ENCODE data around the gene SAFB. TPM values are rescaled to one million over a fixed set of nuclear protein-coding genes. Genes with fewer than 3 reads are reported as not detected.
A peak's percentile ranks its signal among the peaks of the same experiment; 100 is the strongest.

Gene SAFB
- total RNA-seq, 1 experiment from 2014 or later = 106 TPM

DNA sequence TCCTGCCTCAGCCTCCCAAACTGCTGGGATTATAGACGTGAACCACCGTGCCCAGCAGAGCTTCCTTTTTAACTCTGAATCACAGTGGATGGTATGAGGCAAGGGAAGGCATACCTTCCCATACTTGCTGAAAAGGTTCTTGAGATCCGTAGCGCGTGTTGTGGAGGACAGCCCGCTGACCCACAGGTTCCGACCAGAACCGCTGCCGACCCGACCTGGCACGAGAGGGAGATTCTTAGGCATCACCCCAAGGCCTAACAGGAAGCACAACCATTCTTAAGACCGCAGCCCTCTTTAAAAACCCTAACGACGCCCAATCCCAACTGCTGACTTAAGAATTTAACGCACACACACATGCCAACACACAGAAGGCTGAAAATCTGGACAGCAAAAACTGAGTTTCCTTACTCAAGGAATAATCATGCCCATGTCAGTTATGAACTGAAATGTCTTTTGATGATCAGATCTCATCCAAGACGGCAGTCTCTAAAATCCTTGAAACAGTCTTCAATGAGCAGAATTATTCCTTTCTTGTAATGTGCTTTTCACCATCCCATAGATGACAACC lies 12.9 kb upstream of the SAFB start:
- H3K27me3 ChIP-seq = no peaks in the 10 kb centered on the region

DNA sequence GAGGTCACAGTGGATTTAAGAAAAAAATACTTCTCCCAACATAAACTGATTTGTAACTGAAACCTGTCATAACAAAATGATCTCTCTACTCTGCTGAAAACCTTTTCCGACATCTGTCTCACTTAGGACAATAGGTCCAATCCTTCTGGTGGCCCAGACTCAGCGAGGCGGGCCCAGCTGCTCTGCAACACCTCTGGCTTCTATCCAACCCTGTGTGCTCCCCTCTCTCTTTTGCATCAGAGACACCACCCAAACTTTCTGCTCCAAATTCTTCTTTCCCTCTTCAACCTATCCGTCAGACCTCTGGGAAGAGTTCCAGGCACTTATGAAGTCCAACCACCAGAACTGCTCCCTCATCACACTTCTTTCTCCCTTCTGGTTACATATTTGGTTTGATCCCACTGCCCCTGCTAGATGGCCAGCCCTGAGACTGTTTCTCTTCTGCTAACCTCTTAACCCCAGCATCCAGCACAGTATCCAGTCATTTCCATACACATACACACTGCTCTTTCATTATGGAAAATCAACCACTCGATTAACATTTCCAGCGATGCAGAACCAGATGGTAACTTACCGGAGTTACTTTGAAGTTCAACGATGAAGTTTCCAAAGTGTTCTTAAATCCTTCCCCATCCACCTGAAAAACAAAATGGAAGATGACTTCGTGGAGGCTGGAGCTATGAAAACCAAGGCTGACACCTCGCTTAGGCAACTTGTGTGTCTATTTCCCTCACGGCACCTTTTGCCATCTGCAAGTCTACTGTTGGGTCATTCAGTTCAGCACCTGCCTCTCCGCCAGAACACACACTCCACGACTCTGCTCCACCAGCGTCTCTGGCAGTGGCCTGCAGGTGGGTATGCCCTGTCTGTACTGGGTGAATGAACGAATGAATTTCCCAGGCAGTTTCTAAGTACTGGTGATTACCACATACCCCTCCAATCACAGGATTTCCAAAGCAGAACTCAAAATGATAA lies 9.7 kb upstream of the SAFB start:
- Histone ChIP-seq H3K27me3 (no peaks in the 10 kb centered on the region), H3K36me3 (peaks cover 88% of the 10 kb centered on the region), H3K4me1 (peaks cover 3% of the 10 kb centered on the region; the same call in 1 of the 2 replicates), H3K27ac (no peak overlapping the region), H3K4me3 (no peak overlapping the region), H3K9me3 (replicated peaks) (no peaks in the 10 kb centered on the region)
- DNase-seq = no peak

More for the DNA sequence above, 12.9 kb upstream of the SAFB start:
- peaks cover 3% of the 10 kb centered on the region; the same call in 1 of the 2 replicates for H3K4me1 ChIP-seq
- no peaks in the 10 kb centered on the region for H3K9me3 ChIP-seq (replicated peaks)
- peaks cover 87% of the 10 kb centered on the region for H3K36me3 ChIP-seq
- no peak for DNase-seq
- no peak overlapping the region for H3K4me3 ChIP-seq
- no peak overlapping the region for H3K27ac ChIP-seq

DNA sequence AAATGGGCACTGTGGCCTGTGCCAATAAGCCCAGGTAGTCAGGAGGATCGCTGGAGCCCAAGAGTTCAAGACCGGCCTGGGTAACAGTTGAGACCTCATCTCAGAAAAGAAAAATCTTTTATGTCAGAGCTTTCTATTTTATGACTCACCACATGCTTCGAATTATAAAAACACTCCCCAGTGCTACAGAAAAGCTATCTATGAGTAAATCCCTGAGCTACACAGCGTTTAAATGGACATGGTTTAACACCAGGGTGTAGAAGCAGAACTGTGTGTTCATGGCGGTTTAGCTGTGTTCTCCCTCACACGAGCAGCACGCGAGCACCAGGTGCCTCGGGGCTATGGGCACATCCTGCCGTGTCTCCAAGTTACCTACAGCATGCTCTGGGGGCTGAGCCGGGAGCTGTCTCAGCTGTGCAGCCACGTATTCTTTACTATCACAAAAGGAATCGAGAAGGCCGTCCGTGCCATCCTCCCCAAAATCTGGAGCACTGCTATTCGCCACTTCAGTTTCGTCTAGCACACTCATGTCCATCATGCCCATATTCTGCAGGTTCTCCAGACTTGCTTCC lies 7.0 kb upstream of the SAFB start:
- no peaks in the 10 kb centered on the region for H3K27me3 ChIP-seq
- H3K9me3 ChIP-seq (replicated peaks) = no peaks in the 10 kb centered on the region
- H3K4me1 ChIP-seq = no peaks in the 10 kb centered on the region
- H3K36me3 ChIP-seq = peaks cover 87% of the 10 kb centered on the region
- H3K27ac ChIP-seq = no peak overlapping the region
- no peak overlapping the region for H3K4me3 ChIP-seq
- DNase-seq = no peak

DNA sequence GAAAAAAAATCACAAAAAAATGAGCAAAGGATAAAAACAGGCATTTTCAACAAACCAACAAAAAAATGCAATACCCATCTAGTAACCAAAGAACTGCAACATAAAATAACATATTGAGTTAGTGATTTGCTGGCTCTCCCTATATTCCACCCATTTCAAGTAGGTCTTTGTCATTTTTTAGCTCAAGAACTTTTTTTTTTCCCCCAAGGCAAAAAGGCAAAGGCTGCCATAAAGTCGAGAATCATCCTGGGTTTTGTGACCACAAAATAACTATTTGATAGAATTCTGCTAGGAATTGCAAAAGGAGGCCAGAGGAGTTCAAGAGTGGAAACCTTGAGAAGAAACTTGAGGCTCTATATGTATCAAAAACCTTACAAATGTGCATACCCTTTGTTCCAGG lies 5.8 kb upstream of the SAFB start:
- Histone ChIP-seq H3K4me1 (no peaks in the 10 kb centered on the region), H3K9me3 (replicated peaks) (no peaks in the 10 kb centered on the region), H3K4me3 (no peak overlapping the region), H3K27ac (no peak overlapping the region), H3K27me3 (no peaks in the 10 kb centered on the region), H3K36me3 (peaks cover 82% of the 10 kb centered on the region)
- no peak for DNase-seq

DNA sequence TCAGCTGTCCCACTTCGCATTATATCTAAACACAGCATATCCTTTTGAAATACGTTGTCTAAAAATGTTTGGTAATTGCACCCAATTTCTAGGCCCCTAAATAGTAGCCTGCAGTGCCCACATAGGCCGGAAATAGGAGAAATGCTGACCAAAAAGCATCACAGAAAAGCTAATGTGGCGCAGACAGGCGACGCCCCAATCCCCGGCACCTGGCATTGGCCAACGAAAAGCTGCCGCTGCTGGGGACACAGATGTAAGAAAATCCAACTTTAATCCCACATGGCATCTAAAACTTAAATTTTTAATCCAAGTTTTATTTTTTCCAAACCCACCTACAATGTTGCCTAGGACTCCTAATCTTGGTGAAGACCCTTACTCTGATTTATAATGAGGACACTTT lies 4.3 kb upstream of the SAFB start:
- Histone ChIP-seq H3K36me3 (peaks cover 68% of the 10 kb centered on the region), H3K9me3 (replicated peaks) (no peaks in the 10 kb centered on the region), H3K27me3 (no peaks in the 10 kb centered on the region), H3K4me1 (no peaks in the 10 kb centered on the region), H3K4me3 (no peak overlapping the region), H3K27ac (no peak overlapping the region)
- DNase-seq = no peak

DNA sequence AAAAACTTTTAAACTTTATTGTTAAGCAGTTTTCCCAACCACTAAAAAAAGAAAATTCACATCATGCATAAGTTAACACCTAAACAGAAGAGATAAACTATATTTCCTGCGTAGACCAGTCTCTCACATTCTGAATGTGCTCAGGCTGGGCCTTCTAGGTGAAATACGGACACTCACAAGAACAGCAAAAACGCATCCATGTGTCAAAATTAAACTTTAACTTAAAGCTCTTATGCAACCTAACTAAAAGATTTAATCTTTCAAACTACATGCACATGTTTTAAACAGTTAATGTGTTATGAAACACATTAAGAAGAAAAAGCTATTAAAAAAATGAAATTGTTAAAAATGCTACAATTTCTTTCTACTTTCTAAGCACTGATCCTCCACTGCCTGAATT lies 2.9 kb upstream of the SAFB start:
- Histone ChIP-seq H3K27ac (no peak overlapping the region), H3K9me3 (replicated peaks) (no peaks in the 10 kb centered on the region), H3K4me3 (no peak overlapping the region), H3K4me1 (peaks cover 2% of the 10 kb centered on the region), H3K27me3 (no peaks in the 10 kb centered on the region), H3K36me3 (peaks cover 57% of the 10 kb centered on the region)
- DNase-seq = no peak

DNA sequence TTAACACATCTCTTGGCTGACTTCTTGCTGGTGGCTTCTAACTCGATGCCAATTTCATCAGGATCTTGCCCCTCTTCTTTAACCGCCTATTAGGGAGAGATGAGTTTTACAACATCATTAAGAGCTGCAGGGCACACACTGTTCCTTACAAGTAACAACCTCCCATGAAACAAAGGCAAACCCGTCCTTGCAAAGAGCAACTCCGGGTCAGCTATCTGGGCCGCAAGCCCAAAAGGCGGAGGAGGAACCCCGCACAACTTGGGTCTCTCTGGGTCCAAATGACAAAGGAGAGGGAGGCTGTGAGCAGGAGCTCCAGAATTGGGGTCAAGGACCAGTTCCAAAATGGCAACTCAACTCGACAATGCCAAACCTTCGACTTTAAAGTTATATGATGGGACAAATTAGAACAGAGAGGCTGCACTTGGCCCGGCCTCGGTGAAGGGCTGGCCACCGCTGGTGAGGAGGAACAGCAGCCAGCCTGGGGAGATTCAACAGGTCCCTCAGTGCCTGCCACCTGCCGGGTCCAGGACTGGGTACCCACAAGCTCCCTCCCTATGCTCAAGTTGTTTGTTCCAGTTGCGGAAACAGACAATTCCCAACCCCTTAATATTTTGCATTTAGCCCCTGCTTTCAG lies 1.5 kb upstream of the SAFB start:
- no peak overlapping the region; the same call in 1 of the 2 replicates for H3K27ac ChIP-seq
- peaks cover 57% of the 10 kb centered on the region for H3K36me3 ChIP-seq
- H3K27me3 ChIP-seq = no peaks in the 10 kb centered on the region
- no peaks in the 10 kb centered on the region for H3K9me3 ChIP-seq (replicated peaks)
- H3K4me1 ChIP-seq = peaks cover 7% of the 10 kb centered on the region
- peak overlapping the region; percentile 89 for H3K4me3 ChIP-seq
- no peak for DNase-seq

DNA sequence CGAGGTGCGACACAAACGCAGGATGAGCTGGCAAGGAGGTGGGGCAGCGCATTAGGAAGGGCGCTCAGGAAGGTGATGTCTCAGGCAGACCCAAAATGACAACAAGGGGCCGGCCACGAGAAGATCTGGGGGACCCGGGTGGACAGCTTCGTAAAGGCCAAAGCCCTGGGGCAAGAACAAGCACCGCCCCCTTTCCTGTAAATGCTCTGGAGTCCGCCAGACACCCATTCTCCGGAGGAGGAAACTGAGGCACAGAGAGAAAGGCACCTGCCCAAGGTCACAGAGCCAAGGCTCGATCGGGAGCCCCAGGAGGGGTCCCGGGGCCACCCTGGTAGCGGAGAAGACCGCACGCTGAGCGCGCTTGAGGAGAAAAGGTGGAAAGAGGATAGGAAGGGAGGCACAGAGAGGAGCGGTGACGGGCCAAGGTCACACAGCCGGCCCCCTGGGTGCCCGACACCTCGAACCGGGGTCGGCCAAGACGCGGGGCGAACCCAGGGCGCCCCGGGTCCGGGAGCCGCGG lies 878 bp upstream of the SAFB start:
- H3K27me3 ChIP-seq = no peaks in the 10 kb centered on the region
- H3K36me3 ChIP-seq = peaks cover 59% of the 10 kb centered on the region
- DNase-seq = peak; percentile 20 to 32
- H3K9me3 ChIP-seq (replicated peaks) = no peaks in the 10 kb centered on the region
- peak overlapping the region; percentile 87 for H3K27ac ChIP-seq
- H3K4me3 ChIP-seq = peak overlapping the region; percentile 89
- H3K4me1 ChIP-seq = peaks cover 7% of the 10 kb centered on the region

DNA sequence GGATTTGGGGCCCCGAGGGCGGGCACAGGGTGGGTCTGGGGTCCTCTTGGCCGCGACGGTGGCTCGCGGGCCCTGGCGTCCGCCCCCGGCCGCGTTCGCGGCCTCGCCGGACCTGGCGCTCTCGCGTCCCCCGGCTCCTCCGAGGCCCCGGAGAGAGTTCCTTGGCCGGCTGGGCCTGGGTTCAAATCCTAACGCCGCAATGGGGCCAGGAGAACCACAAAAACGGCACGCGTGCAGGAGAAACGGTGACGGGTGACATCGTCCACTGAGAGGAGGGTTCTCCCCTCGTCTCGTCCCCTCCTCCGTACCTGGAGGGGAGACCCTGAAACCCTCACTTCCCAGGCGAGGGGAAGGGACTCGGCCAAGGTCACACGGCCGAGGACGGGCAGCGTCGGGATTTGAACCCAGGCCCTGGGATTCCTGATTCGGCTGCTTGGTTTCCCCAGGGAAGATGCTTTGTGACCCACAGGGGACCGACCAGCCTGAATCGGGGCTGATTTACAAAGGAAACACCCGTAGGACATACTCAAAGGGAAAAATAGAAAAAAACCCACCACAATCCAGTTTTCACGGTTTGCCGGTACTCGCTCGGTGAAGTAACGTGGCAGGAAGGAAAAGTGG lies 624 bp downstream of the SAFB start:
- Histone ChIP-seq H3K36me3 (peaks cover 60% of the 10 kb centered on the region), H3K27ac (peak overlapping the region; percentile 87), H3K9me3 (replicated peaks) (no peaks in the 10 kb centered on the region), H3K4me3 (peak overlapping the region; percentile 89), H3K27me3 (no peaks in the 10 kb centered on the region), H3K4me1 (peaks cover 7% of the 10 kb centered on the region)
- peak; percentile 11 to 32 for DNase-seq

DNA sequence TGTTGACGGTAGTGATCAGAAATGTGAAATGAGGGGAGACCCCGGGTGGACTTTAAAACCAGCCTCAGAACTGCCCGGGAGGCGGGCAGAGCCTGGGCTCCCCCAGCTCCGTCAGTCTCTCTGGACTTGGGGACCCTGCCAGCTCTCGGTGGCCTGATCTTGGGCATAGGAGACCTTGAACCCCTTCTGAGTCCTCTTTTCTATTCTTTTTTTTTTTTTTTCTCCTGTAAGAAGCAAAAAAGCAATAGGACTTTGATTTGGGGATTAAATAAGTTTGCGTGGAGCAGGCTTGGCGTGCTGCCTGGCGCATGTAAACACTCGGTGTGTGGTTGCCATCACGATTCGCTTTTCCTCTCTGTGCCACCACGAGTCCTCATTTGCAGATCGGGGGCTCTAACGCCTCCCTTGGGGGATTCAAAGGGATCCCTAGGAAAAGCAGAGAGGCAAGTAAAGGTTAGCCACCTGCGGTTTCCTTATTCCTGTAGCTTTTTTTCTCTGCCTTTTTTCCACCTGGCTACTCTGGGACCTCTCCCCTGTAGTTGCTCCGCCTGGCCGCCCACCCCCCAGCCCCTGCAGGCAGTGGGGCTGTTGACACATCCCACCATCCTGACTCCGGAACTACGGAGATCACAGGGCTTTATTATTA lies 1.3 kb downstream of the SAFB start:
- peaks cover 60% of the 10 kb centered on the region for H3K36me3 ChIP-seq
- no peaks in the 10 kb centered on the region for H3K9me3 ChIP-seq (replicated peaks)
- peak; percentile 42 to 58 for DNase-seq
- H3K27me3 ChIP-seq = no peaks in the 10 kb centered on the region
- H3K4me1 ChIP-seq = peaks cover 7% of the 10 kb centered on the region
- peak overlapping the region; percentile 89 for H3K4me3 ChIP-seq
- peak overlapping the region; percentile 87 for H3K27ac ChIP-seq

DNA sequence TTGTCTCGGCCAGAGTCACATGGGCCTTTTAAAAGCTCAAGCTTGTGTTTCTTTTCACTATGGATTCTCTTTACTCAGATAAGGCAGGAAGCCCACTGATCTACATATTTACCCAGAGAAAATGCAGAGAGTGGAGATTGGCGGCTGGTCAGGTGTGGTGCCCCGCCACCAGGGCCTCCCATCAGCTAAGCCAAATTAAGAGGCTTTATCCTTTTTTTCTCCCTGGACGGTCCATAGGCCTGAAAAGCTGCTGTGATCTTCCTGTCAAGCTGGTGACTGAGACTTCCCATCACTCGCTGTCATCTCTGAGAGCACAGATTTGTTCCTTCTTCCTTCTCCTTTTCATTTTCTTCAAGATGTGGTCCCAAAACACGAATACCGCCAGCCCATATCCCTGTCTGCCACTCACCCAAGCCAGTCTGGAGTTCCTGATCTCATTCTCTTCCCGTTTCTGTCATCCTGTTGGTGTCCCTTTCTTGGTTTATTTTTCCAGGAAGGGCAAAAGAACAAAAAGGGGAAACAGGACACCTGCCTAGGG lies 1.9 kb downstream of the SAFB start:
- peaks cover 7% of the 10 kb centered on the region for H3K4me1 ChIP-seq
- no peaks in the 10 kb centered on the region for H3K9me3 ChIP-seq (replicated peaks)
- peak overlapping the region; percentile 87 for H3K27ac ChIP-seq
- H3K27me3 ChIP-seq = no peaks in the 10 kb centered on the region
- peaks cover 62% of the 10 kb centered on the region for H3K36me3 ChIP-seq
- peak overlapping the region; percentile 89 for H3K4me3 ChIP-seq
- DNase-seq = no peak

DNA sequence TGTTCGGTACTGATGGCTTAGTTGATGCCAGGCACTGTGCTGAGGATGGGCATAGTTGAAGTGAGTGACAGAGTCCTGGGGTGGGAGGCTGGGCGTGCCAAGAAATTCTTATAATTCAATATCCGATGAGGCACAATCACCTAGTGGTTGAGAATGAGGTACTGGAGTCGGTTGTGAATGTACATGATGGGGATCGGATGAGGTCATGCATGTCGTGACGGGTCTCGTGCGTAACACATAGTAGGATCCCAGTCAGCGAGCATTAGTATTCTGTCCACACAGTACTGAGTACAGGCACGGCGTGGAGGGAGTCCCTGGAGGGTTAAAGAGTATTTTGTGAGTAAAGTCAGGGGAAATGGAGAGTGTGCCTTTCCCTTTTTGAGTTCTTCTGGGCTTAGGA lies 2.8 kb downstream of the SAFB start:
- no peak for DNase-seq
- Histone ChIP-seq H3K27ac (no peak overlapping the region), H3K9me3 (replicated peaks) (no peaks in the 10 kb centered on the region), H3K36me3 (peaks cover 60% of the 10 kb centered on the region), H3K4me3 (no peak overlapping the region), H3K27me3 (no peaks in the 10 kb centered on the region), H3K4me1 (peaks cover 7% of the 10 kb centered on the region)

DNA sequence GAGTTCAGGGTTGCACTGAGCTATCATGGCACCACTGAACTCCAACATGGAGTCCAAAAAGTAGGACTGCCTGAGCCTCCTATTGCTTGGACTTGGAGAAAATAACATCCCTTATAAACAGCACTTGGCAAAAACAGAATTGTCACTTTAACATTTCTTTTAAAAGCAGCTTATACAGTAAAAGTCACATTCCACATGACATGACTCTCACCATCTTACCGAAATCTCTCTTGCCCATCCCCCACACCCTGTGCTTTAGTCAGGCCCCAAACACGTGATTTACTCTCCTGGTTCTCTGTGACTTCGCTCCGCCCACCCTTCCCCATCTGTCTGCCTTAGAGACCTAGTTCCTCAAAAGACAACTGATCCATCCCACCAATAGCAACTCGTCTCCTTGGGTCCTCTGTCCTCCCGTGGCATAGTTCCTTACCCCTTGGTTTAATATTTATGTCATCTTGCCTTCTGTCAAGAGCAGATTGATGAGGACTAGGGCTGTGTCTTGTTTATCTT lies 4.6 kb downstream of the SAFB start:
- H3K4me1 ChIP-seq = peaks cover 7% of the 10 kb centered on the region
- peaks cover 72% of the 10 kb centered on the region for H3K36me3 ChIP-seq
- no peaks in the 10 kb centered on the region for H3K27me3 ChIP-seq
- no peak overlapping the region for H3K4me3 ChIP-seq
- no peak overlapping the region for H3K27ac ChIP-seq
- H3K9me3 ChIP-seq (replicated peaks) = no peaks in the 10 kb centered on the region
- DNase-seq = peak in 1 of 2 experiments; percentile 7

Data from SJCRH30 (cell line).